ENCODE measurements around the gene CISD3.
"Not testable (repeated sequence)": the region's sequence is repeated elsewhere in the genome, so short reads cannot be mapped to it uniquely, and the experiment has no call there.

The CISD3 gene

DNA sequence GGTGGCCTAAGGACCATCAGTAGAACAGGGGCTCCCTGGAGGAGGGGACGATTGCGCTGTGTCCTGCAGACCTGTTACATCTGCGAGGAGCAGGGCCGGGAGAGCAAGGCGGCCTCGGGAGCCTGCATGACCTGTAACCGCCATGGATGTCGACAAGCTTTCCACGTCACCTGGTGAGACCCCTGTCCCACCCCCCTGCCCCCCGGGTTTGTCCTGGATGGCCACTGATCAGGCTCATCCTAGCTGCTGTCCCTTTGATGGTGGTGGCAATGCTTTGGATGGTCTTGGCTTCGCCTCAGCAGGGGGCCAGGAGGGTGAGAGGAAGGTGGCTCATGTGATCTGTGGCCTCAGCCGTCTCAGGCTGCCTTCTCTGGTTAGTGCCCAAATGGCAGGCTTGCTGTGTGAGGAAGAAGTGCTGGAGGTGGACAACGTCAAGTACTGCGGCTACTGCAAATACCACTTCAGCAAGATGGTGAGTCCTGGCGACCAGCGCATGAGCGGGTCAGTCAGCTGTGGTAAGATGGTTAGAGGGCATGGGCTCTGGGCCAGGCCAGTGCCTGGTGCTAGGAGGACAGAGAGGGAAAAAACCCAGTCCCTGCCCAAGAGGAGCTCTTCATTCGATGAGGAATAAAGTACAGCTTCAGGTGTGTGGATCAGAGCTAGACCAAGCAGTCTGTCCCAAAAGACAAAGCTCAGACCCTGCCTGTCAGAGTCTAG is 20.9 kb upstream of the CISD3 start:
- no peak for DNase-seq

DNA sequence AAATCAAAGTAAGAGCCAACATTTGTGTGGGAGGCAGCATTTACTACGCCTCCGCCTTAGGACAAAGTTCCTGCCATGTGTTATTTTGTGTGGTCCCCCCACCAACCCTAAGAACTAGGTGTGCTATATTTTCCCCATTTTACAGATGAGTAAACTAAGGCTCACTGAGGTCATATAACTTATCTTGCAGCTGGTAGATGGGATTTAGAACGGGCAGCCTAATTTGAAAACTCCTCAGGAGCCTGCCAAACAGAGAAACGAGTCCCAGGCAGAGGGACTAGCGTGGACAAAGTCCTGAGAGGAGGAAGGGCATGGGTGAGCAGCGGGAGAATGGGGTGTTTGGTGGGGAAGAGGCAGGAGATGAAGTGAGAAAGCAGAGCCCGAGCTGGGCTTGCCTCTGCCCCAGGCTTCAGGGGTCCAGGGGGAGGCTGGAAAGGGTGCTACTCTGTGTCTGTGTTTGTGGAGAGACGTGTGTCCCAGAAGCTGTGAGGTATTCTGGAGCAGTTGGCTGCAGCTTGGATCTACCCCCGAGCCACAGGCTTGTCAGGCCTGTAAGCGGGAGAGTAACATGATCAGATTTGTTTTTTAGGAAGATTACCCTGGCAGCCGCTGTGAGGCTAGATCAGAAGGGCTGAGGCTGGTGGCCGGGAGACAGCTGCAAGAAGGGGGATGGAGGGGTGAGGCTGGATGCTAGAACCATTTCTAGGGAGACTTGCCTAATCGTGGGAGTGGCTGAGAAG is 20.1 kb upstream of the CISD3 start:
- DNase-seq = no peak

DNA sequence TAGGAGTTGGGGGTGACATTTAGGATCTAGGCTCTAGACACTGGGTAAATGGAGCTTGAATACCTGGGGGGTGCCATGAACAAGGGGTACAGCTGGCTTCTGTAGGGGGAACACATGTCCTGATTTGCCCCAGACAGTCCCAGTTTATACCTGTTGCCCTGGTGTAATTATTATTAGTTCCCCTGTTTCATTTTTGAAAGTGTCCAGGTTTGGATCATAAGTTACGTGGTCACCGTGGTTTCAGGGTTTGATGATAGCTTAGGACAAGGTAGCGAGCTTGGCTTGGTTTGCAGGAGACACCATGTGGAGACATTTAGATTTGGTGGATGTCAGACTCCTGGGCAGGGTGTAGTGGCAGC is 19.6 kb upstream of the CISD3 start:
- no peak for DNase-seq

- DNase-seq = no peak
These were observed 19.2 kb upstream of the CISD3 start for GRCh38 chr17:38710985-38711384.

- DNase-seq = no peak
These were observed 18.2 kb upstream of the CISD3 start for GRCh38 chr17:38711792-38712571.

GRCh38 chr17:38712593-38712992 is 17.5 kb upstream of the CISD3 start:
- DNase-seq = no peak

DNA sequence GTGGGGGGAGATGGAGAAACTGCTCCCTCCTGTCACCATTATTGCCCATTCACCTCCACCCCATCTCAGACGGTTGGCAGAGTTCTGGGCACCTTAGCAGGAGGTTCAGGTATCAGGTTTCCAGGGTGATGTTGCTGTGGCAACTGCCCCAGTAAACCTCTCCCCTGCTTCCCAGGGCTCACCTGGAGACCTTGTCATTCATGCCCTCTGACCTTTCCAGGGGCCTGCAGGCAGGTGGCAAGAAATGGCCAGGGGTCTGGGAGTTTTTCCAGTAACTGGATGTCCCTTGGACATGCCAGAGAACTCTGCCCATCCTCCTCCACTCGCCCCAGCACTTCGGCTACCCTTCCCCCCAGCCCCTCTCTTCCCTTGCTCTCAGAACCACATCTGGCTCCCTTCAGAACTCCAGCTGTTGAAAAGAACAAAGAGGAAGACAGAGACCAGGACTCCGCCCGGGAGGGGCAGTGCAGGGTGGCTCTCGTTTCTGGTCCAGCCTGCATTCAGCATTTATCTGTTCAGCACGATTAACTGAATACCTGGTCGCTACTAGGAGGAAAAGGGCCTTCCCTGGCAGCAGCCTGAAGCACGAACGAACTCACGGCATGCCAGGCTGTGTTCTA is 16.6 kb upstream of the CISD3 start:
- no peak for DNase-seq

DNA sequence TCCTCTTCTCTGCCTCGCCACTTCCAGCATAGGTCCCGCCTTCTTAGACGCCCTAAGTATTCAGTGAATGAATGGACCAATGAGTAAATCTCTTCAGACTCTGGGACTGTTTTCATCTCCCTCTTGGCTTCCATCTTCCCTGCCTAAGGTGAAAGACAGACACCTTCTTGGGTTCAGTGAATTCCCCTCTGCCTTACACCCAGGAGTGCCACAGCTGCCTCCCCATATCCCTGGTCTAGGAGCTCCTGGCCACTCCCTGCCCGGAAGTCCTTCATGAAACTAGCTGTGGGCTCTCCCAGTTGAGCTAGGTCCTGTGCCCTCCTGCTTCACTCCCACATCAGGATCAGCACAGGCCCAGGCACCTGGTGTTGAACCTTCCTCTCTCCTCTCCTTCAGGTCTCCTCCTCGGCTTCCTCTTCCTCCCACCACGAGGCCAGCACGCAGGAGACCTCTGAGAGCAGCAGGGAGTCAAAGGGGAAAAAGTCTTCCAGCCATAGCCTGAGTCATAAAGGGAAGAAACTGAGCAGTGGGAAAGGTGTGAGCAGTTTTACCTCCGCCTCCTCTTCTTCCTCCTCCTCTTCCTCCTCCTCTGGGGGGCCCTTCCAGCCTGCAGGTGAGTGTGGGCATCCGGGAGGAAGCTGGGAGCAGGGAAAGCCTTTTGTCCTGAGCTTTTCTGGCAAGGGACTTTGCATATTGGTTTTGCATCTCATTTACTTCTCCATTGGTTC is 14.8 kb upstream of the CISD3 start:
- no peak for DNase-seq

DNA sequence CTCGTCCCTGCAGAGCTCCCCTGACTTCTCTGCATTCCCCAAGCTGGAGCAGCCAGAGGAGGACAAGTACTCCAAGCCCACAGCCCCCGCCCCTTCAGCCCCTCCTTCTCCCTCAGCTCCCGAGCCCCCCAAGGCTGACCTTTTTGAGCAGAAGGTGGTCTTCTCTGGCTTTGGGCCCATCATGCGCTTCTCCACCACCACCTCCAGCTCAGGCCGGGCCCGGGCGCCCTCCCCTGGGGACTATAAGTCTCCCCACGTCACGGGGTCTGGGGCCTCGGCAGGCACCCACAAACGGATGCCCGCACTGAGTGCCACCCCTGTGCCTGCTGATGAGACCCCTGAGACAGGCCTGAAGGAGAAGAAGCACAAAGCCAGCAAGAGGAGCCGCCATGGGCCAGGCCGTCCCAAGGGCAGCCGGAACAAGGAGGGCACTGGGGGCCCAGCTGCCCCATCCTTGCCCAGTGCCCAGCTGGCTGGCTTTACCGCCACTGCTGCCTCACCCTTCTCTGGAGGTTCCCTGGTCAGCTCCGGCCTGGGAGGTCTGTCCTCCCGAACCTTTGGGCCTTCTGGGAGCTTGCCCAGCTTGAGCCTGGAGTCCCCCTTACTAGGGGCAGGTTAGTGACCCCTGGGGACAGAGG is 13.7 kb upstream of the CISD3 start:
- DNase-seq = no peak

GRCh38 chr17:38717139-38717745 is 12.9 kb upstream of the CISD3 start:
- no peak for DNase-seq

DNA sequence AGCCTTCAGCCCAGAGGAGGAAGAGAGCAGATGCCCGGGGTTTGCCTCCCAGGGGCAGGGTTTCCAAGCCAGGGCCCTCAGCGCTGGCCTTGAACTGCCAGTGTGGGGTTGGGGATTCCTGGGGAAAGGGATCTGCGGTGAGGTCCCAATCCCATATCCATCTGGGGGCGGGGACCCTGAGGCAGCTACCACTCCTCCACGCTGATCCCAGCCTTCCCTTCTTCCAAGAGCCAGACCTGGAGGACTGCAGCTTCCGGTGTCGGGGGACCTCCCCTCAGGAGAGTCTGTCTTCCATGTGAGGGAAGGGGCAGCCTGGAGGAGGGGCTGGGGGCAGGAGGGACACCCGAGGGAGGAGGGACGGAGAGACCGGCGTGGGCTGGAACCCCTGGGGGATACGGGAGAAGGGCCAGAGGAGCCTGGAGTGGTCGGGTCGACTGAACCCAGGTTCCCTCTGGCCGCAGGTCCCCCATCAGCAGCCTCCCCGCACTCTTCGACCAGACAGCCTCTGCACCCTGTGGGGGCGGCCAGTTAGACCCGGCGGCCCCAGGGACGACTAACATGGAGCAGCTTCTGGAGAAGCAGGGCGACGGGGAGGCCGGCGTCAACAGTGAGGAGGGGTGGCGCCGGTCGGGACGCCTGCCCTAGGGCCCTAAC is 10.7 kb upstream of the CISD3 start:
- no peak for DNase-seq

DNA sequence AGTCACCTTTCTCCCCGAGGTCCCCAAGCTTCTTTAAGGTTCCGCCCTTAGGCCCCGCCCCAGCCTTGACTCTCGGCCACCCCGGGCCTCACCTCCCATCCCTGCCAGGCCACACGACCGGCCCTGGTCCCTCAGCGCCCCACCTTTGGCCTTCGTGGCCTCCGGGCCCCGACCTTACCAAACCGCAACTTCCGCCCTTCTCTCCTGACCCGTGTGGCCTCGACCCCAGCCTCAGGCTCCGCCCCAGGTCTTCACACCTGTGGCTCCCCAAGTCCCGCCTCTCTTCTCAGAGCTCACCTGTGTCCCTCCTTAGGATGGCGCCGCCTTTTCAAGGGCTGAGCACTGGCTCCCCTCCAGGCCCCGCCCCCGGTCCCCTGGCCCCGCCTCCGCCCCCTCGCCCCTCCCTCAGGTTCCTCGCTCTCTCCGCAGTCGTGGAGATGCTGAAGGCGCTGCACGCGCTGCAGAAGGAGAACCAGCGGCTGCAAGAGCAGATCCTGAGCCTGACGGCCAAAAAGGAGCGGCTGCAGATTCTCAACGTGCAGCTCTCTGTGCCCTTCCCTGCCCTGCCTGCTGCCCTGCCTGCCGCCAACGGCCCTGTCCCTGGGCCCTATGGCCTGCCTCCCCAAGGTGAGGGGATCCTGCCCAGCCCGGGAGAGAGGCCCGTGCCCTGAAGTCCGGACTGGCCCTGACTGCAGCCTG is 10.0 kb upstream of the CISD3 start:
- no peak for DNase-seq

DNA sequence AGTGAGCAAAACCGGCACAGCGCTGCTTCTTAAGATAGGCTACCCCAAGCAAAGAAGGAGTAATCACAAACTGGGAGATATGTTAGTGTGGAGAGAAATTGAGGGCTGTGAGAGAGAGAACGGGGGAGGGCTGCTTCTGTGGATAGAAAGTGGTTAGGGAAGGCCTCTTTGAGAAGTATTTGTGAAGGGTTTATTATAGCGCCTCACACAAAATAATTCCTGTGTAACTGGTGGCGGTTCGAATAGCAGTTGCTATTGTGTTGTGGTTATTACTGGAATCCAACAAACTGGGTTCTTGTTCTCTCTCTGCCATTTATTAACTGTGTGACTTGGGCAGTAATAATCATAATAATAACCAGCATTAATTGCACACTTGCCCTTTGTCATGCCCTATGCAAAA is 9.2 kb upstream of the CISD3 start:
- no peak for DNase-seq

DNA sequence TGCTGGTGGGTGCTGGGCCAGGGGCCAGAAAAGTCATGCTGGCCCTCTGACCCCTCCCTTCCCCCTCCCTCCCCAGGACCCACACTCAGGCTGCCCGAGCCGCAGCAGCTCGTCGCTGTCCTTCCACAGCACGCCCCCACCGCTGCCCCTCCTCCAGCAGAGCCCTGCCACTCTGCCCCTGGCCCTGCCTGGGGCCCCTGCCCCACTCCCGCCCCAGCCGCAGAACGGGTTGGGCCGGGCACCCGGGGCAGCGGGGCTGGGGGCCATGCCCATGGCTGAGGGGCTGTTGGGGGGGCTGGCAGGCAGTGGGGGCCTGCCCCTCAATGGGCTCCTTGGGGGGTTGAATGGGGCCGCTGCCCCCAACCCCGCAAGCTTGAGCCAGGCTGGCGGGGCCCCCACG is 8.3 kb upstream of the CISD3 start:
- DNase-seq = no peak

- DNase-seq = peak; percentile 84
These were observed 5.7 kb upstream of the CISD3 start for GRCh38 chr17:38724337-38724988.

DNA sequence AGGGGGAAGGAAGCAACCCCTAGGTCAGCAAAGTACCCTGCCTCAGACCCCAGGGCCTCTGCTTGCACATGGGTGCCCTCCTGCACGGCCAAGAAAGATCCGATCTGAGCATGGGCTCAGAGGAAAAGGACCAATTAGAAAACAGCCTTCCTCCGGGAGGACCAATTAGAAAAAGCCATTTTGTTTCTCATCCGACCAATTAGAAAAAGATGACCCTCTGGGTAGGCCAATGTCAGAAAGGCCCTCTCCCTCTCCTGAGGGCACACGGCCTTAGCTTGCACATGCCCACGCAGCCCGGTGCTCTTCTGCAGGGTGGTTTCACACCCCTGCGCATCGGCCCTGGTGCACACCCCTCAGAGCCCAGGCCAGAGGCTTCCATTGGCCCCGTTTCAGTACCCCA is 5.1 kb upstream of the CISD3 start:
- DNase-seq = no peak

DNA sequence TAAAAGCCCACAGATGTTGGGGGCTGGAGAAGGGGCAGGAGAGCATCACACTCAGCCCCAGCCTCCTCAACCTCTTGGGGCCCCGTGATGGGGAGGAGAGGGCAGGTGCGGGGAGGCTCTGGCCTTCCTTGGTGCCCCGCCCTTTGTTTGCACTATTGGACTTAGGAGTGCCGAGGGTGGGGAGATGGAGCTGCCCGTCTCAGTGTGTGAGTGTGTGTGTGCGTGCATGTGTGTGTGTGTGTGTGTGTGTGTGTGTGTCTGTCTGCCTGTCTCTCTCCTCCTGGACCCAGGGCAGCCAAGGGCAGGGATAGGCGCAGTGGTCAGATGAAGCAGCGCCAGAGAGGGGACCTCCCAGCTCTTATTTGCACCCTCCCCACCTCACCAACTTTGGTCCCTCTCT is 4.0 kb upstream of the CISD3 start:
- DNase-seq = not testable (repeated sequence)

DNA sequence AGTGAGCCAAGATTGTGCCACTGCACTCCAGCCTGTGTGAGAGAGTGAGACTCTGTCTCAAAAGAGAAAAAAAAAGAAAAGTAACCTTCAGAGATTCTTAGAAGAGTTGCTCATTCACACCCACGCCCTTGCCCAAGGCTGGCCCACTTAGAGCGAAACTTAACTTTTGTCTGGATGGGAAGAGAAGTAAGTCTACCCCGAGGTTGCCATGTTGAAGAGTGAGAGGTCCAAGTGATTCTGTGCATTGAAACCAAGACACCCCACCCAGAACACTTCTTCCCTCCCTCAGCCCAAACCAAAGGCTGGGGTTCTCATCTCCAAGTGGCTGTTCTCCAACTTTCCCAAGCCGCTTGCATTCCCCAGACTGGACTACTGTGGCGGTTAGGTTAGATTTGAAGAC is 2.4 kb upstream of the CISD3 start:
- DNase-seq = no peak

GRCh38 chr17:38728290-38728831 is 1.8 kb upstream of the CISD3 start:
- DNase-seq = no peak

- DNase-seq = no peak
These were observed 714 bp upstream of the CISD3 start for GRCh38 chr17:38729368-38729885.

Measured in NCI-H1694 treated with DMSO at 0.1 percent for 48 hours (cell line).